ENCODE measurements around the gene FBP1.

The FBP1 gene

GRCh38 chr9:94655739-94656138 is 16.4 kb upstream of the FBP1 start:
- no peak for DNase-seq

GRCh38 chr9:94654165-94654894 is 15.0 kb upstream of the FBP1 start:
- DNase-seq: peak in 1 of 2 donors; percentile 58

GRCh38 chr9:94650949-94651348 is 11.6 kb upstream of the FBP1 start:
- no peak for DNase-seq

GRCh38 chr9:94649100-94649819 is 9.9 kb upstream of the FBP1 start:
- DNase-seq: peak in 1 of 2 donors; percentile 54

GRCh38 chr9:94648185-94648584 is 8.9 kb upstream of the FBP1 start:
- DNase-seq: no peak

GRCh38 chr9:94645901-94646300 is 6.6 kb upstream of the FBP1 start:
- no peak for DNase-seq

GRCh38 chr9:94644543-94644942 is 5.2 kb upstream of the FBP1 start:
- DNase-seq: no peak

- DNase-seq: no peak
Observed at GRCh38 chr9:94643741-94644140, 4.4 kb upstream of the FBP1 start.

GRCh38 chr9:94643176-94643575 is 3.9 kb upstream of the FBP1 start:
- DNase-seq: peak in 1 of 2 donors; percentile 29

- DNase-seq: no peak
Observed at GRCh38 chr9:94642501-94642900, 3.2 kb upstream of the FBP1 start.

GRCh38 chr9:94639999-94640376 is 670 bp upstream of the FBP1 start:
- DNase-seq: no peak

GRCh38 chr9:94638335-94639060 is 820 bp downstream of the FBP1 start:
- DNase-seq: no peak

- DNase-seq: no peak
Observed at GRCh38 chr9:94632737-94633136, 6.6 kb downstream of the FBP1 start.

- DNase-seq: no peak
Observed at GRCh38 chr9:94631599-94631998, 7.7 kb downstream of the FBP1 start.

GRCh38 chr9:94630833-94631232 is 8.5 kb downstream of the FBP1 start:
- DNase-seq: no peak

GRCh38 chr9:94630281-94630680 is 9.0 kb downstream of the FBP1 start:
- no peak for DNase-seq

GRCh38 chr9:94627287-94627686 is 12.0 kb downstream of the FBP1 start:
- DNase-seq: no peak

- DNase-seq: no peak
Observed at GRCh38 chr9:94625835-94626234, 13.5 kb downstream of the FBP1 start.

GRCh38 chr9:94624629-94625028 is 14.7 kb downstream of the FBP1 start:
- DNase-seq: no peak

- peak in 1 of 2 donors; percentile 20 for DNase-seq
Observed at GRCh38 chr9:94623253-94623652, 16.1 kb downstream of the FBP1 start.

GRCh38 chr9:94622087-94622800 is 17.1 kb downstream of the FBP1 start:
- no peak for DNase-seq

- DNase-seq: no peak
Observed at GRCh38 chr9:94619026-94619425, 20.3 kb downstream of the FBP1 start.

- DNase-seq: no peak
Observed at GRCh38 chr9:94613003-94613402, 26.3 kb downstream of the FBP1 start.

All from CD4-positive, alpha-beta T cell treated with Interleukin-4 for 1 hour (primary cell).